K562 (cell line): ENCODE results near the gene GLI1. TPM values are rescaled to one million over a fixed set of nuclear protein-coding genes. Genes with fewer than 3 reads are reported as not detected.

ENCODE experiments used
- BHLHE40 ChIP-seq: IDR thresholded peaks from 2 replicates; pipeline ENCODE4 v1.6.1; 2011; ENCODE audit warnings: low read length, improper control_type of control experiment
- CHD7 ChIP-seq: fragments of 200-600 bp; sonication (generic); IDR thresholded peaks from one replicate; pipeline ENCODE4 v1.6.1; 2012; ENCODE audit warnings: mild to moderate bottlenecking, low read depth, low read length, inconsistent platforms
- E4F1 ChIP-seq: fragments of 250-450 bp; sonication (Bioruptor Pico); IDR thresholded peaks from 2 replicates; pipeline ENCODE4 v1.5.0; 2021; ENCODE audit warnings: mild to moderate bottlenecking, borderline replicate concordance
- EP400 ChIP-seq: fragments of 450-650 bp; IDR thresholded peaks from 2 replicates; pipeline ENCODE4 v1.6.1; 2017; ENCODE audit warnings: antibody characterized with exemption, mild to moderate bottlenecking, moderate library complexity
- NR2C2 ChIP-seq, 2 experiments: fragments of 200-800 bp in 1 of 2; sonication (Bioruptor generic) in 1 of 2; sonication (generic) in 1 of 2; formaldehyde crosslinking in 1 of 2; IDR thresholded peaks; 2 replicates each; pipeline versions ENCODE4 v1.6.1 to v1.8.0; 2016 to 2022; ENCODE audit warnings: mild to moderate bottlenecking in 1 of 2, missing compliant biosample characterization in 1 of 2, missing genetic modification characterization in 1 of 2, missing genetic modification reagents in 1 of 2
- POLR2B ChIP-seq: fragments of 450-650 bp; IDR thresholded peaks from 2 replicates; pipeline ENCODE4 v1.6.1; 2018; ENCODE audit warnings: low read depth; ENCODE audit not compliant: partially characterized antibody
- SP1 ChIP-seq: sonication (generic); formaldehyde crosslinking; IDR thresholded peaks from 2 replicates; pipeline ENCODE4 v1.8.1; 2022; ENCODE audit warnings: mild to moderate bottlenecking, missing genetic modification reagents
- TBL1XR1 ChIP-seq, 2 experiments: IDR thresholded peaks; 2 replicates each; pipeline ENCODE4 v1.6.1; 2012; ENCODE audit warnings: improper control_type of control experiment in 2 of 2, low read length in 2 of 2, mild to moderate bottlenecking in 1 of 2
- ZNF146 ChIP-seq: IDR thresholded peaks from one replicate; pipeline ENCODE4 v1.6.1; 2018; ENCODE audit warnings: missing compliant biosample characterization; ENCODE audit not compliant: unreplicated experiment
- ZNF655 ChIP-seq: fragments of 250-450 bp; sonication (Bioruptor Pico); IDR thresholded peaks from 2 replicates; pipeline ENCODE4 v1.5.0; 2021
- polyA plus RNA-seq, 8 experiments: library from polyadenylated mRNA; depleted of rRNA in 4 of 8; stranded (reverse) in 5 of 8; unstranded in 3 of 8; fragments of >200 nt; fragmentation: Nextera tagmentation in 2 of 8; fragmentation: Illumina TruSeq in 1 of 8; extraction: Ambion mirVana in 2 of 8; extraction: Trizol in 1 of 8; gene quantifications; 2 replicates each; pipeline versions ENCODE4 v1.2.1 to v1.2.3, GENCODE V29; 2011 to 2014; ENCODE audit warnings: inconsistent platforms in 1 of 8, missing spikeins in 1 of 8
- total RNA-seq, 7 experiments: library from RNA; depleted of rRNA in 6 of 7; stranded (reverse); fragments of >200 nt in 6 of 7; fragmentation: Illumina TruSeq in 2 of 7; extraction: Trizol in 2 of 7; gene quantifications; 2 replicates each; pipeline versions ENCODE4 v1.2.1 to v1.2.3, GENCODE V29; 2011 to 2021; ENCODE audit warnings: low replicate concordance in 1 of 7

Gene GLI1
- total and polyA plus RNA-seq, 9 of the 15 experiments (the other 6 are each of a cell fraction or from before 2014, with no cell fraction given), result 0.24 to 3.7 (median 0.61) TPM

- peak; percentile 11 for TF ChIP-seq POLR2B
- TF ChIP-seq NR2C2 (CRISPR knock-in tag; IDR thresholded peaks at IDR 0.05), result no peak
- 0 out of 2 replicates have a peak, but pooled peaks have one; percentile 41 for TF ChIP-seq NR2C2 (tag; IDR thresholded peaks at IDR 0.05)
- 0 out of 4 replicates have a peak, but pooled peaks of 1 of the 2 experiments have one; percentile 33 for TF ChIP-seq TBL1XR1 (IDR thresholded peaks at IDR 0.05; ENCODE audit: low read length in 2 of 2)
- no peak for TF ChIP-seq BHLHE40
- TF ChIP-seq ZNF146, result no peak
- peak; percentile 79; the same call in 1 of the 2 replicates for TF ChIP-seq ZNF655
- TF ChIP-seq SP1, result 0 out of 2 replicates have a peak, but pooled peaks have one; percentile 2
- TF ChIP-seq E4F1 (CRISPR knock-in tag), result peak; percentile 52; the same call in 1 of the 2 replicates
- TF ChIP-seq CHD7, result no peak
- TF ChIP-seq EP400, result no peak
These were observed 55.9 kb downstream of the GLI1 start (continued) for GRCh38 chr12:57515408-57515933.
